ENCODE measurements around the gene CST9L.

DNA sequence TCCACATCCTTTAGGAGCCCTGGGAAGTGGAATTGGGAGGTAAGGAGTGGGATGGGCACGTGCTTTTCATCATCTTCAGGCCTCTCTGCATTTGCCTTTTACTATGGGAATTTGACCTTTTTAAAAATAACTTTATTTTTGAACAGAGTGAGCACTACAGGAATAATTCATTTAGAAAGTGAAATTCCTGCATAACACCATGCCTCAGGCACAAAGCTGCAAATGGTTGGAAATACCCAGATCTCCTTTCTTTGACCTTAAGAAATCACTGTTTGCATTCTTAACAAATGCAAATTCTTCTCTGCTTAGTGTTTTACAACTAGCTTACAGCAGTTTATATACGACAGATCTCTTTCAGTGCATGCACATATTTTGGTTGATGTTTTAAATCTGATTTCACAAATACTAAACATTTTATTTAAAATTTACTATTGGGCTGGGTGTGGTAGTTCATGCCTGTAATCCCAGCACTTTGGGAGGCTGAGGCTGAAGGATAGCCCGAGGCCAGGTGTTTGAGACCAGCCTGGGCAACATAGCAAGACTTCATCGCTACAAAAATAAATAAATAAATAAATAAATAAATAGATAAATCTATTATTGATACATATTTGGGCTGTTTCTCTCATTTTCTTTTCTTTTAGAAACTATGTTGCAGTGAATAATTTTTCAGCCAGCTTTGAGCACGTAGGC is 52.9 kb downstream of the CST9L start:
- TF ChIP-seq POLR2AphosphoS5 (IDR thresholded peaks at IDR 0.05; ENCODE audit: low read depth, low read length) (no peak), TAF1 (IDR thresholded peaks at IDR 0.05; ENCODE audit: borderline replicate concordance, insufficient read depth, low read length) (no peak)
